GM06990 (cell line): ENCODE measurements around the gene TMCO1.
"Not testable (repeated sequence)": the region's sequence is repeated elsewhere in the genome, so short reads cannot be mapped to it uniquely, and the experiment has no call there.

ENCODE experiments used
- DNase-seq: peaks from one replicate; pipeline ENCODE4 v3.0.0-alpha.2; 2011; ENCODE audit not compliant: insufficient read length; ENCODE audit errors: extremely low read depth
- H3K27me3 ChIP-seq: replicated peaks from 2 replicates; pipeline ENCODE4 v1.6.0; 2011; ENCODE audit warnings: low read length; ENCODE audit not compliant: control insufficient read depth, insufficient read depth
- H3K36me3 ChIP-seq: 2 replicates; pipeline ENCODE4 v1.5.1; 2011; ENCODE audit warnings: low read length; ENCODE audit not compliant: control insufficient read depth, insufficient read depth
- H3K4me3 ChIP-seq: replicated peaks from 2 replicates; pipeline ENCODE4 v1.5.1; 2011; ENCODE audit warnings: low read depth, mild to moderate bottlenecking, control low read depth, low read length
- CTCF ChIP-seq: IDR thresholded peaks from 2 replicates; pipeline ENCODE4 v1.5.1; 2011; ENCODE audit warnings: low read length, control low read depth, mild to moderate bottlenecking, inconsistent platforms; ENCODE audit not compliant: insufficient read depth, poor library complexity, severe bottlenecking

TMCO1 gene

GRCh38 chr1:165753934-165754333 is 14.7 kb downstream of the TMCO1 start:
- Histone ChIP-seq H3K27me3 (no peaks in the 10 kb centered on the region), H3K36me3 (peaks cover 2% of the 10 kb centered on the region), H3K4me3 (no peak overlapping the region)
- TF ChIP-seq CTCF = no peak
- DNase-seq = peak; percentile 38

GRCh38 chr1:165748550-165748949 is 20.1 kb downstream of the TMCO1 start:
- DNase-seq = no peak
- no peak for TF ChIP-seq CTCF
- no peak overlapping the region for H3K4me3 ChIP-seq
- H3K27me3 ChIP-seq = no peaks in the 10 kb centered on the region
- H3K36me3 ChIP-seq = peaks cover 1% of the 10 kb centered on the region

GRCh38 chr1:165747632-165748447 is 20.8 kb downstream of the TMCO1 start:
- no peak for DNase-seq
- Histone ChIP-seq H3K36me3 (peaks cover 1% of the 10 kb centered on the region), H3K4me3 (no peak overlapping the region), H3K27me3 (no peaks in the 10 kb centered on the region)
- TF ChIP-seq CTCF = no peak

GRCh38 chr1:165744913-165745312 is 23.8 kb downstream of the TMCO1 start:
- H3K36me3 ChIP-seq, H3K27me3 ChIP-seq, H3K4me3 ChIP-seq, DNase-seq: not testable (repeated sequence)

DNA sequence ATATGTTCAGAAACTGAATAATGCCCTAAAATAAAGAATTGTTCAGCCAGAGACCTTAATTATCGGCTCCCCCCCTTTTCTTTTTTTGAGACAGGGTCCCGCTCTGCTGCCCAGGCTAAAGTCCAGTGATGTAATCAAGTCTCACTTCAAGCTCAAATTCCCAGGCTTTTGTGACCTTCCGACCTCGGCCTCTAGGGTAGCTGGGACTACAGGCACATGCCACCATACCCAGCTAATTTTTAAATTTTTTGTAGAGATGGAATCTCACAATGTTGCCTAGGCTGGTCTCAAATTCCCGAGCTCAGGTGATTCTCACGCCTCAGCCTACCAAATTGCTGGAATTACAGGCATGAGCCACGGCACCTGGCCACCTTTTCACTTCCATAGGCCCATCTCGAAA is 26.5 kb downstream of the TMCO1 start:
- H3K4me3 ChIP-seq = no peak overlapping the region
- DNase-seq = no peak
- peaks cover 5% of the 10 kb centered on the region for H3K36me3 ChIP-seq
- H3K27me3 ChIP-seq = no peaks in the 10 kb centered on the region
- no peak for TF ChIP-seq CTCF

DNA sequence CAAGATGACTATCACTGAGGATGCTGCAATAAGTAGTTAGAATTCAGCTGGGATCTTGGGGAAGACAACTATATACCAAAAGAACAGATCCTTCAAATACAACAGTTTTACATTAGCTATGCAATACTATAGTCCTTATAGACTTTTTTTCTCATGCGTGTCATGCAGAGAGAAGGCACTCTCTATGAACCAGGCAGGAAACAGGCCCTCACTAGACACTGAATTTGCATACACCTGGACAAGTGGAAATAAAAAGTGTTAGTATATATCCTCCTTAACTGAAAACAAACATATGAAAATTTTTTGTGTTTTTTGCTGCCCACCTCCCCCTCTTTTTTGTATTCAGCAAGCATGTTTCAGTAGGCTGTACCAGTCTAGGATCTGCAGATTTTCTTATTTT is 29.9 kb downstream of the TMCO1 start:
- DNase-seq = peak; percentile 15
- Histone ChIP-seq H3K36me3 (peaks cover 4% of the 10 kb centered on the region), H3K4me3 (no peak overlapping the region), H3K27me3 (no peaks in the 10 kb centered on the region)
- no peak for TF ChIP-seq CTCF
